Measurements from ENCODE around the gene PIH1D1. TPM values are rescaled to one million over a fixed set of nuclear protein-coding genes. Genes with fewer than 3 reads are reported as not detected.

Gene PIH1D1
- total and polyA plus RNA-seq, 10 of the 15 experiments (the other 5 are each of a cell fraction or from before 2014, with no cell fraction given), result 16.1 to 153 (median 106) TPM

GRCh38 chr19:49453013-49453756, 1.6 kb upstream of the PIH1D1 start, which contains the start of gene ALDH16A1 (continued):
- no peak for TF ChIP-seq EP300 (IDR thresholded peaks at IDR 0.05; ENCODE audit: borderline replicate concordance in 1 of 2, control insufficient read depth in 1 of 2, low read depth in 2 of 2, low read length in 2 of 2)
- peak; percentile 99 for TF ChIP-seq POLR2AphosphoS5 (IDR thresholded peaks at IDR 0.05; ENCODE audit: low read length)

GRCh38 chr19:49450405-49450804, 1.2 kb downstream of the PIH1D1 start:
- ChIA-PET POLR2A (interaction anchor here (0.5 to 6.1 kb wide), 8 partner anchors 21 to 457 kb away, joined by 3 to 81 read pairs (median 6); partner anchors contain the start of genes FLT3LG, GYS1, RPS11 and RUVBL2), CTCF (interaction anchor here (1.7 to 5.1 kb wide), 2 partner anchors 11 to 20 kb away, joined by 4 to 46 read pairs; no protein-coding TSS in a partner anchor), SMC1A (ENCODE audit: uncharacterized antibody, unreplicated experiment) (interaction anchor here (0.7 to 9.0 kb wide), 4 partner anchors 19 to 97 kb away, joined by 4 to 53 read pairs (median 10); partner anchors contain the start of gene FLT3LG), RAD21 (ENCODE audit: unreplicated experiment) (interaction anchor here (0.7 to 9.0 kb wide), 2 partner anchors 21 to 239 kb away, joined by 3 to 90 read pairs; no protein-coding TSS in a partner anchor)
- TF ChIP-seq KAT2A (conservative IDR thresholded peaks at IDR 0.05; ENCODE audit: control insufficient read depth, low read depth, low read length), result no peak
- TF ChIP-seq SMARCA5 (IDR thresholded peaks at IDR 0.05), result no peak
- TF ChIP-seq ZSCAN29 (IDR thresholded peaks at IDR 0.05), result no peak
- TF ChIP-seq CHD4 (IDR thresholded peaks at IDR 0.05), result no peak
- no peak for TF ChIP-seq CREM (IDR thresholded peaks at IDR 0.05; ENCODE audit: low read depth)
- Histone ChIP-seq H4K20me1 (ENCODE audit: control insufficient read depth, insufficient read depth) (no peaks in the 10 kb centered on the region; the same call in 1 of the 2 replicates), H3K27me3 (replicated peaks in 1 of 2; ENCODE audit: control insufficient read depth in 2 of 2, insufficient read depth in 2 of 2, low read length in 1 of 2) (no peaks in the 10 kb centered on the region), H2AFZ (ENCODE audit: control insufficient read depth, low read depth, low read length) (no peak overlapping the region), H3K79me2 (ENCODE audit: control insufficient read depth, insufficient read depth, low read length) (peaks cover 32% of the 10 kb centered on the region), H3K36me3 (ENCODE audit: control insufficient read depth in 2 of 2, insufficient read depth in 2 of 2, low read length in 1 of 2) (peaks cover 2 to 6% of the 10 kb centered on the region in 2 experiments; a peak in 3 of 4 replicates), H3K4me3 (peak overlapping the region; percentile 85), H3K9ac (ENCODE audit: control insufficient read depth, insufficient read depth, low read length) (peak overlapping the region; percentile 99), H3K9me3 (replicated peaks; ENCODE audit: control insufficient read depth, insufficient read depth, low read length) (no peaks in the 10 kb centered on the region), H3K4me2 (ENCODE audit: control insufficient read depth, insufficient read depth) (peak overlapping the region; percentile 98), H3K27ac (ENCODE audit: control insufficient read depth, insufficient read depth) (peak overlapping the region; percentile 48), H3K4me1 (ENCODE audit: control insufficient read depth, insufficient read depth, low read length) (peaks cover 12% of the 10 kb centered on the region)
- ATAC-seq (no peak), DNase-seq (ENCODE audit: low read depth, low spot score) (no peak), FAIRE-seq (no peak)
- intact Hi-C loops (cut with micrococcal nuclease; ENCODE audit: unreplicated experiment), result loop anchor here (5.0 kb wide), 1 partner anchor 118 kb away; no protein-coding TSS in a partner anchor
- in situ Hi-C loops (cut with MboI), result no loop called here
- WGBS (ENCODE audit: insufficient coverage, insufficient replicate concordance, low lambda C conversion rate, missing lambda C conversion rate), result 86% methylated on average over 7 of the region's 7 CpGs
- no TSS peak for BruUV-seq (replicated peaks)
